A673 (cell line): ENCODE data around the gene IL22RA1. TPM values are rescaled to one million over a fixed set of nuclear protein-coding genes. Genes with fewer than 3 reads are reported as not detected.
A peak's percentile ranks its signal among the peaks of the same experiment; 100 is the strongest.

ENCODE experiments used
- BruUV-seq: library from RNA; stranded (reverse); fragments of 400-500 nt; replicated peaks from 2 replicates; lab custom pipeline; 2021; lab: Mats Ljungman, UMichigan
- CTCF ChIA-PET: fragments of 300-600 bp; sonication (Branson Sonifier 250); formaldehyde crosslinking; loops from one replicate; lab custom pipeline; 2022; ENCODE audit warnings: antibody characterized with exemption; lab: Charles Lee
- POLR2A ChIA-PET: fragments of 300-600 bp; sonication (Branson Sonifier 250); formaldehyde crosslinking; loops from one replicate; lab custom pipeline; 2022; ENCODE audit warnings: antibody characterized with exemption; ENCODE audit not compliant: low non-redundant PET; lab: Charles Lee
- DNase-seq: peaks from one replicate; pipeline ENCODE4 v3.0.0-alpha.2; 2015; ENCODE audit warnings: low spot score
- H3K27ac ChIP-seq: fragments of 200-600 bp; sonication (generic); 2 replicates; pipeline ENCODE4 v1.5.1; 2016; ENCODE audit warnings: mixed run types, low read depth, mild to moderate bottlenecking, mixed read lengths, antibody characterized with exemption, low read length; ENCODE audit not compliant: poor library complexity, severe bottlenecking
- H3K27me3 ChIP-seq: fragments of 200-600 bp; sonication (generic); replicated peaks from 2 replicates; pipeline ENCODE4 v1.6.1; 2017; ENCODE audit warnings: mixed run types, low read depth, mild to moderate bottlenecking, mixed read lengths, antibody characterized with exemption, low read length; ENCODE audit not compliant: insufficient read depth, poor library complexity
- H3K36me3 ChIP-seq: fragments of 200-600 bp; sonication (generic); 2 replicates; pipeline ENCODE4 v1.6.1; 2016; ENCODE audit warnings: mixed run types, mild to moderate bottlenecking, mixed read lengths, antibody characterized with exemption, low read length; ENCODE audit not compliant: insufficient read depth, poor library complexity, severe bottlenecking
- H3K4me1 ChIP-seq: fragments of 200-600 bp; sonication (generic); 2 replicates; pipeline ENCODE4 v1.6.1; 2017; ENCODE audit warnings: mixed run types, mild to moderate bottlenecking, mixed read lengths, antibody characterized with exemption, low read length; ENCODE audit not compliant: insufficient read depth, poor library complexity, severe bottlenecking
- H3K4me3 ChIP-seq: fragments of 200-600 bp; sonication (generic); 2 replicates; pipeline ENCODE4 v1.5.1; 2016; ENCODE audit warnings: low read depth, mixed run types, mild to moderate bottlenecking, mixed read lengths, low read length; ENCODE audit not compliant: poor library complexity, severe bottlenecking
- H3K9me3 ChIP-seq: fragments of 200-600 bp; sonication (generic); 2 replicates; pipeline ENCODE4 v1.6.1; 2016; ENCODE audit warnings: mixed run types, low read depth, mild to moderate bottlenecking, mixed read lengths, antibody characterized with exemption, low read length; ENCODE audit not compliant: poor library complexity, severe bottlenecking
- EZH2 ChIP-seq: fragments of 200-600 bp; sonication (generic); IDR thresholded peaks from 2 replicates; pipeline ENCODE4 v1.6.1; 2017; ENCODE audit warnings: borderline replicate concordance, low read depth, mild to moderate bottlenecking, mixed read lengths, antibody characterized with exemption, low read length; ENCODE audit not compliant: poor library complexity, severe bottlenecking
- intact Hi-C: fragments of 100-400 bp; cut with micrococcal nuclease; formaldehyde crosslinking; loops from one replicate; pipeline ENCODE4 v1.10.0; 2022; ENCODE audit not compliant: unreplicated experiment
- total RNA-seq: library from RNA; stranded (reverse); gene quantifications from 2 replicates; pipeline ENCODE4 v1.2.3, GENCODE V29; 2021
- TF ChIP-seq, protein P1 (sequence below): fragments of 300-800, 200-600 bp; sonication (generic); conservative IDR thresholded peaks from 2 replicates; pipeline ENCODE4 v1.5.1; 2017; ENCODE audit warnings: low read depth, mild to moderate bottlenecking, antibody characterized with exemption, low read length, moderate library complexity, mixed read lengths

The IL22RA1 gene
- total RNA-seq, 1 experiment from 2014 or later, result 0.24 TPM

DNA sequence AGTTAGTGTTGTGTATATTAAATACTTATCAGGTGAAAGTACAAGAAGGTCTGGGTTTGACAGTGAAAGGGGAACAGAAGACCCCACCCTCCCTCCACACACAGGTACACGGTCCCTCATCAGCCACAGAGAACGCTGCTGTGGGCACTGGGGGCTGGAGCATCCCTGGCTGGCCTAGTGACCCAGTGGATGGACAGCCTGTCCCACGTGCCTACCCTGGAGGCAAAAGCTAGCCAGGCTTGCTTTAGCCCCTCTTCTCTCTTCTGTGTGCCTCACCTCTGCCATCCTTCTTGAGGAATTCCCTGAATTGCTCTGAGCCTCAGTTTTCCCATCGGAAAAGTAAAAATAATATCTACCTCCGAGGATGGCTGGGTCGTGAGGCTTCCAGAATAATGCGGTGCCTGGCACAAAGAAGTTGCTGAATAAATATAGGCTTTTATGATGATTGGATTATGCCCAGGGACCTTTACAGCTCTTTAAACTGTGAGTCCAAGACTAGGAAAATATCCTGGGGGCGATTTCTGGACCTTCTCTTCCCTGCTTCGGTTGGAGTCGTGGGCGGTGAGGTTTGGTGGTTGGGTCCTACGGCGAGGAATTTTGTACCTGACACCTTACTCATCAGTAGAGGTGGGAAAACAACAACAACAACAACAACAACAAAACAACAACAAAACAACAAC is 43.2 kb upstream of the IL22RA1 start:
- CTCF ChIA-PET, result no interaction called here

DNA sequence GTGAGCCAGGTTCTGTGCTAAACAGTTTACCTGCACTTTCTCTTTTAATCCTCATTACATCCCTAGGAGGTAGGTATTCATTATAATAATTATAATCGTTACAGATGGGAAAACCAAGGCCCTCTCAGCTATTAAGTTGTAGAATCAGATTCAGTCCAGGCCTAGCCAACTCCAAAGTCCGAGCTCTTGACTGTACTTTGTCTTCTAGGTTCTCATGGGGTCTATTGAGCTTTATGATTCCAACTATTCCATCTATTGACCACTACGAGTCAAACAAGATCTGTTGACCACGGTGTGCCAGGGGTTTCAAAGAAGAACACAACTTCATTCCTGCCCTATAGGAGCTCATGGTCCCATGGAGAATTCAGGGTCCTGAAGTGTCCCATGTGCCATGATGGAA is 42.1 kb upstream of the IL22RA1 start:
- intact Hi-C loops, result no loop called here

More for the DNA sequence above, 43.2 kb upstream of the IL22RA1 start:
- no peak for DNase-seq
- Histone ChIP-seq H3K27ac (no peak overlapping the region), H3K4me1 (no peaks in the 10 kb centered on the region), H3K27me3 (no peaks in the 10 kb centered on the region), H3K36me3 (no peaks in the 10 kb centered on the region), H3K9me3 (no peaks in the 10 kb centered on the region), H3K4me3 (peak overlapping the region; percentile 62)
- BruUV-seq, result TSS peak; percentile 84
- intact Hi-C loops, result no loop called here
- POLR2A ChIA-PET, result no interaction called here
- no peak for TF ChIP-seq EZH2
- TF ChIP-seq, protein P1, sequence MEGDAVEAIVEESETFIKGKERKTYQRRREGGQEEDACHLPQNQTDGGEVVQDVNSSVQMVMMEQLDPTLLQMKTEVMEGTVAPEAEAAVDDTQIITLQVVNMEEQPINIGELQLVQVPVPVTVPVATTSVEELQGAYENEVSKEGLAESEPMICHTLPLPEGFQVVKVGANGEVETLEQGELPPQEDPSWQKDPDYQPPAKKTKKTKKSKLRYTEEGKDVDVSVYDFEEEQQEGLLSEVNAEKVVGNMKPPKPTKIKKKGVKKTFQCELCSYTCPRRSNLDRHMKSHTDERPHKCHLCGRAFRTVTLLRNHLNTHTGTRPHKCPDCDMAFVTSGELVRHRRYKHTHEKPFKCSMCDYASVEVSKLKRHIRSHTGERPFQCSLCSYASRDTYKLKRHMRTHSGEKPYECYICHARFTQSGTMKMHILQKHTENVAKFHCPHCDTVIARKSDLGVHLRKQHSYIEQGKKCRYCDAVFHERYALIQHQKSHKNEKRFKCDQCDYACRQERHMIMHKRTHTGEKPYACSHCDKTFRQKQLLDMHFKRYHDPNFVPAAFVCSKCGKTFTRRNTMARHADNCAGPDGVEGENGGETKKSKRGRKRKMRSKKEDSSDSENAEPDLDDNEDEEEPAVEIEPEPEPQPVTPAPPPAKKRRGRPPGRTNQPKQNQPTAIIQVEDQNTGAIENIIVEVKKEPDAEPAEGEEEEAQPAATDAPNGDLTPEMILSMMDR, result no peak

DNA sequence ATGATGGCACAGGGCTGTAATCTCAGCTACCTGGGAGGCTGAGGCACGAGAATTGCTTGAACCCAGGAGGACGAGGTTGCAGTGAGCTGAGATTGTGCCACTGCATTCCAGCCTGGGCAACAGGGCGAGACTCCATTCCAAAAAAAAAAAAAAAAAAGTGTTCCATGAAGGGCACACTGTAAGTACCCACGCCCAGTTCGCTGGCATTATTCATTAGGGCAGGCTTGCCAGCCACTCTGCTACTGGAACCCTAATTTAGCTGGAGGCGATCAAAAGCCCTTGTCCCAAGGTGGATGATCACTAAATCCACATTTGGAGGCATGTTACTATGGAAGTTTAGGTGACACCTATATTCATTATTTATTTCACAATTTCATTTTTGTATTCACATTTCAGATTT is 39.1 kb upstream of the IL22RA1 start:
- POLR2A ChIA-PET, result no interaction called here
- BruUV-seq, result no TSS peak
- H3K27me3 ChIP-seq, result no peaks in the 10 kb centered on the region
- no peaks in the 10 kb centered on the region for H3K9me3 ChIP-seq
- DNase-seq, result no peak
- no peak overlapping the region for H3K27ac ChIP-seq
- no peaks in the 10 kb centered on the region for H3K4me1 ChIP-seq
- intact Hi-C loops, result no loop called here
- TF ChIP-seq, protein P1, result no peak
- TF ChIP-seq EZH2, result no peak
- no peak overlapping the region for H3K4me3 ChIP-seq
- no peaks in the 10 kb centered on the region for H3K36me3 ChIP-seq
- CTCF ChIA-PET, result no interaction called here

More for the DNA sequence above, 42.1 kb upstream of the IL22RA1 start:
- Histone ChIP-seq H3K4me3 (no peak overlapping the region), H3K27ac (no peak overlapping the region), H3K36me3 (no peaks in the 10 kb centered on the region), H3K4me1 (no peaks in the 10 kb centered on the region), H3K9me3 (no peaks in the 10 kb centered on the region), H3K27me3 (no peaks in the 10 kb centered on the region)
- TF ChIP-seq, protein P1, result no peak
- TF ChIP-seq EZH2, result no peak
- ChIA-PET CTCF (interaction anchor here (0.6 to 0.7 kb wide), 2 partner anchors 34 to 316 kb away, joined by 3 to 5 read pairs; no protein-coding TSS in a partner anchor), POLR2A (no interaction called here)
- DNase-seq, result no peak
- no TSS peak for BruUV-seq
